K562 (cell line): ENCODE measurements around the gene MPDU1. TPM values are rescaled to one million over a fixed set of nuclear protein-coding genes. Genes with fewer than 3 reads are reported as not detected.

Source experiments
- ATAC-seq: fragments of 200-7000 bp; cut with Tn5 transposase; 3 replicates; pipeline ENCODE4 v1.9.1; 2020; ENCODE audit warnings: moderate library complexity
- BruUV-seq: library from RNA; stranded (reverse); fragments of 400-500 nt; replicated peaks from 2 replicates; lab custom pipeline; 2021; lab: Mats Ljungman, UMichigan
- CTCF ChIA-PET: fragments of 300-600 bp; formaldehyde crosslinking; extraction: SDS; loops from one replicate; lab custom pipeline; 2021; ENCODE audit warnings: low intra/inter-chr PET ratio; lab: Yijun Ruan, JAX
- POLR2A ChIA-PET: fragments of 300-600, 350-650 bp; sonication (Branson Sonifier 250); formaldehyde crosslinking; extraction: SDS; loops from one replicate; lab custom pipeline; 2021; ENCODE audit warnings: antibody characterized with exemption, inconsistent platforms; lab: Yijun Ruan, JAX
- DNase-seq, 4 experiments: peaks; one replicate each; pipeline versions ENCODE4 v3.0.0 to v3.0.0-alpha.2; 2011 to 2018; ENCODE audit warnings: low spot score in 3 of 4, mixed read lengths in 3 of 4; ENCODE audit errors: extremely low read depth in 1 of 4
- FAIRE-seq: peaks from 2 replicates; lab custom pipeline; 2011; peaks lifted over from hg19 to GRCh38; lab: Jason Lieb, UNC
- H2AFZ ChIP-seq: 2 replicates; pipeline ENCODE4 v1.6.0; 2011; ENCODE audit warnings: low read depth, low read length, control low read depth, inconsistent platforms
- H3K27ac ChIP-seq: fragments of 200-600 bp; 3 replicates; pipeline ENCODE4 v1.8.0; 2011; ENCODE audit warnings: low read depth, mild to moderate bottlenecking, control low read depth, inconsistent platforms, low read length, moderate library complexity, mixed read lengths; ENCODE audit errors: extremely low read depth
- H3K27me3 ChIP-seq, 2 experiments: fragments of 300-600 bp in 1 of 2; 2 replicates in 1 of 2; 3 replicates in 1 of 2; pipeline versions ENCODE4 v1.6.0 to v1.8.0; 2011; ENCODE audit warnings: inconsistent platforms in 2 of 2, low read length in 2 of 2, mild to moderate bottlenecking in 1 of 2, mixed read lengths in 1 of 2, moderate library complexity in 1 of 2; ENCODE audit not compliant: control insufficient read depth in 2 of 2, insufficient read depth in 2 of 2
- H3K36me3 ChIP-seq: fragments of 300-600 bp; 3 replicates; pipeline ENCODE4 v1.8.0; 2011; ENCODE audit warnings: mild to moderate bottlenecking, low read length, inconsistent platforms; ENCODE audit not compliant: control insufficient read depth, insufficient read depth
- H3K4me1 ChIP-seq, 2 experiments: fragments of 200-600 bp in 1 of 2; replicated peaks in 1 of 2; 2 replicates in 1 of 2; 3 replicates in 1 of 2; pipeline versions ENCODE4 v1.5.1 to v1.8.0; 2011; ENCODE audit warnings: inconsistent platforms in 2 of 2, low read length in 2 of 2, mild to moderate bottlenecking in 1 of 2, mixed read lengths in 1 of 2, moderate library complexity in 1 of 2; ENCODE audit not compliant: control insufficient read depth in 2 of 2, insufficient read depth in 2 of 2
- H3K4me2 ChIP-seq: 2 replicates; pipeline ENCODE4 v1.6.1; 2011; ENCODE audit warnings: low read length, control low read depth, inconsistent platforms, mixed read lengths; ENCODE audit not compliant: insufficient read depth
- H3K4me3 ChIP-seq: fragments of 200-600 bp; sonication (generic), shearing (Covaris generic); 2 replicates; pipeline ENCODE4 v1.5.1; 2016; ENCODE audit warnings: control low read depth, inconsistent platforms
- H3K79me2 ChIP-seq: fragments of 200-600 bp; 3 replicates; pipeline ENCODE4 v1.8.0; 2011; ENCODE audit warnings: low read length, inconsistent platforms; ENCODE audit not compliant: control insufficient read depth, insufficient read depth
- H3K9ac ChIP-seq, 2 experiments: 2 replicates each; pipeline versions ENCODE4 v1.6.0 to v1.6.1; 2011; ENCODE audit warnings: low read depth in 2 of 2, low read length in 2 of 2, control low read depth in 1 of 2, inconsistent platforms in 1 of 2, mild to moderate bottlenecking in 1 of 2, mixed read lengths in 1 of 2; ENCODE audit not compliant: insufficient read depth in 1 of 2
- H3K9me1 ChIP-seq: one replicate; pipeline ENCODE4 v1.6.0; 2011; ENCODE audit warnings: inconsistent platforms, mild to moderate bottlenecking, low read length, moderate library complexity; ENCODE audit not compliant: control insufficient read depth, insufficient read depth
- H3K9me3 ChIP-seq: replicated peaks from 2 replicates; pipeline ENCODE4 v1.5.1; 2011; ENCODE audit warnings: low read depth, low read length, inconsistent platforms; ENCODE audit not compliant: control insufficient read depth, insufficient read depth
- H4K20me1 ChIP-seq: replicated peaks from 2 replicates; pipeline ENCODE4 v1.6.1; 2011; ENCODE audit warnings: low read length, inconsistent platforms, mixed read lengths; ENCODE audit not compliant: control insufficient read depth, insufficient read depth
- ASH1L ChIP-seq: fragments of 450-650 bp; IDR thresholded peaks from 2 replicates; pipeline ENCODE4 v1.6.1; 2018; ENCODE audit warnings: borderline replicate concordance, mild to moderate bottlenecking, low read depth; ENCODE audit not compliant: partially characterized antibody
- BCOR ChIP-seq: fragments of 450-650 bp; IDR thresholded peaks from 2 replicates; pipeline ENCODE4 v1.6.1; 2016
- BRF1 ChIP-seq: IDR thresholded peaks from 3 replicates; pipeline ENCODE4 v1.6.1; 2011; ENCODE audit warnings: borderline replicate concordance, mild to moderate bottlenecking; ENCODE audit not compliant: insufficient read length; ENCODE audit errors: extremely low read depth
- CTBP1 ChIP-seq: fragments of 450-650 bp; IDR thresholded peaks from 2 replicates; pipeline ENCODE4 v1.6.1; 2016; ENCODE audit warnings: borderline replicate concordance
- E2F3 ChIP-seq: fragments of 250-450 bp; sonication (Bioruptor Pico); IDR thresholded peaks from 2 replicates; pipeline ENCODE4 v1.4.0; 2020; ENCODE audit warnings: mild to moderate bottlenecking
- FUS ChIP-seq: fragments of 200-400 bp; formaldehyde crosslinking; optimal IDR thresholded peaks from 2 replicates; pipeline ENCODE3; 2017; ENCODE audit warnings: low read depth, low read length
- LCOR ChIP-seq: sonication (generic); formaldehyde crosslinking; IDR thresholded peaks from 2 replicates; pipeline ENCODE4 v1.8.0; 2022; ENCODE audit warnings: mild to moderate bottlenecking, missing genetic modification reagents
- NR0B1 ChIP-seq: fragments of 450-650 bp; IDR thresholded peaks from one replicate; pipeline ENCODE4 v1.6.1; 2018; ENCODE audit warnings: mild to moderate bottlenecking, moderate library complexity; ENCODE audit not compliant: partially characterized antibody
- NR2C2 ChIP-seq, 2 experiments: fragments of 200-800 bp in 1 of 2; sonication (Bioruptor generic) in 1 of 2; sonication (generic) in 1 of 2; formaldehyde crosslinking in 1 of 2; IDR thresholded peaks; 2 replicates each; pipeline versions ENCODE4 v1.6.1 to v1.8.0; 2016 to 2022; ENCODE audit warnings: mild to moderate bottlenecking in 1 of 2, missing compliant biosample characterization in 1 of 2, missing genetic modification characterization in 1 of 2, missing genetic modification reagents in 1 of 2
- PML ChIP-seq: IDR thresholded peaks from 2 replicates; pipeline ENCODE4 v1.6.1; 2012; ENCODE audit warnings: low read length, inconsistent platforms
- RAD51 ChIP-seq: fragments of 450-650 bp; IDR thresholded peaks from 2 replicates; pipeline ENCODE4 v1.7.1; 2016; ENCODE audit warnings: low read depth, mild to moderate bottlenecking, borderline replicate concordance
- SIN3B ChIP-seq: fragments of 450-650 bp; IDR thresholded peaks from 2 replicates; pipeline ENCODE4 v1.6.1; 2017; ENCODE audit warnings: low read depth, mild to moderate bottlenecking, moderate library complexity
- TGIF2 ChIP-seq: sonication (generic); formaldehyde crosslinking; IDR thresholded peaks from 2 replicates; pipeline ENCODE4 v1.8.1; 2022; ENCODE audit warnings: mild to moderate bottlenecking, missing genetic modification reagents, moderate library complexity
- YY1 ChIP-seq, 3 experiments: IDR thresholded peaks; 2 replicates each; pipeline ENCODE4 v1.6.1; 2011; ENCODE audit warnings: low read length in 2 of 3, mild to moderate bottlenecking in 2 of 3, moderate library complexity in 2 of 3, borderline replicate concordance in 1 of 3, control low read depth in 1 of 3, low read depth in 1 of 3; ENCODE audit not compliant: insufficient read depth in 3 of 3, insufficient replicate concordance in 2 of 3, control insufficient read depth in 1 of 3, insufficient read length in 1 of 3; ENCODE audit errors: extremely low read depth in 1 of 3
- ZEB2 ChIP-seq: fragments of 450-650 bp; IDR thresholded peaks from 2 replicates; pipeline ENCODE4 v1.6.1; 2016
- ZNF212 ChIP-seq: fragments of 450-650 bp; formaldehyde crosslinking; IDR thresholded peaks from 2 replicates; pipeline ENCODE4 v1.4.0; 2020; ENCODE audit warnings: mild to moderate bottlenecking
- ZNF316 ChIP-seq: fragments of 450-650 bp; IDR thresholded peaks from 2 replicates; pipeline ENCODE4 v1.6.1; 2016
- ZNF395 ChIP-seq: fragments of 200-800 bp; sonication (Bioruptor generic); IDR thresholded peaks from 2 replicates; pipeline ENCODE4 v1.6.1; 2017; ENCODE audit warnings: missing genetic modification characterization, missing compliant biosample characterization
- ZNF561 ChIP-seq: fragments of 450-650 bp; formaldehyde crosslinking; conservative IDR thresholded peaks from 2 replicates; pipeline ENCODE4 v1.4.0; 2020; ENCODE audit warnings: mild to moderate bottlenecking, moderate library complexity
- ZNF75A ChIP-seq: fragments of 450-650 bp; formaldehyde crosslinking; IDR thresholded peaks from 2 replicates; pipeline ENCODE4 v1.4.0; 2020; ENCODE audit warnings: mild to moderate bottlenecking
- WGBS: fragments of 100-300 bp; shearing (Covaris generic); methylation state at CpG from one replicate; pipeline ENCODE4 v1.1.6; 2016; ENCODE audit warnings: low coverage, mixed read lengths; ENCODE audit not compliant: insufficient coverage; ENCODE audit errors: missing lambda C conversion rate; 5-methylcytosine and 5-hydroxymethylcytosine counted together
- in situ Hi-C: fragments of 300-500 bp; cut with MboI; formaldehyde crosslinking; loops from 4 replicates; pipeline ENCODE4 v1.15.0; 2018; ENCODE audit warnings: inconsistent platforms, mixed read lengths
- intact Hi-C: fragments of 100-400 bp; cut with micrococcal nuclease; formaldehyde crosslinking; loops from 2 replicates; pipeline ENCODE4 v1.14.2; 2022
- polyA plus RNA-seq, 8 experiments: library from polyadenylated mRNA; depleted of rRNA in 4 of 8; stranded (reverse) in 5 of 8; unstranded in 3 of 8; fragments of >200 nt; fragmentation: Nextera tagmentation in 2 of 8; fragmentation: Illumina TruSeq in 1 of 8; extraction: Ambion mirVana in 2 of 8; extraction: Trizol in 1 of 8; gene quantifications; 2 replicates each; pipeline versions ENCODE4 v1.2.1 to v1.2.3, GENCODE V29; 2011 to 2014; ENCODE audit warnings: inconsistent platforms in 1 of 8, missing spikeins in 1 of 8
- total RNA-seq, 7 experiments: library from RNA; depleted of rRNA in 6 of 7; stranded (reverse); fragments of >200 nt in 6 of 7; fragmentation: Illumina TruSeq in 2 of 7; extraction: Trizol in 2 of 7; gene quantifications; 2 replicates each; pipeline versions ENCODE4 v1.2.1 to v1.2.3, GENCODE V29; 2011 to 2021; ENCODE audit warnings: low replicate concordance in 1 of 7

Gene MPDU1
- total and polyA plus RNA-seq, 9 of the 15 experiments (the other 6 are each of a cell fraction or from before 2014, with no cell fraction given), result 4.9 to 179 (median 77.1) TPM

GRCh38 chr17:7582396-7583252, 1.0 kb upstream of the MPDU1 start:
- H3K4me2 ChIP-seq, result peak overlapping the region; percentile 94
- H4K20me1 ChIP-seq, result peaks cover 8% of the 10 kb centered on the region; the same call in 1 of the 2 replicates
- no peak for ATAC-seq
- peaks cover 75% of the 10 kb centered on the region for H3K79me2 ChIP-seq
- peaks cover 58 to 72% of the 10 kb centered on the region in 2 experiments for H3K4me1 ChIP-seq
- H3K4me3 ChIP-seq, result peak overlapping the region; percentile 47
- peak overlapping the region; percentile 96 to 98 for H3K9ac ChIP-seq
- H3K9me3 ChIP-seq, result no peaks in the 10 kb centered on the region
- intact Hi-C loops, result loop anchor here (5.0 kb wide), 1 partner anchor 35 kb away; no protein-coding TSS in a partner anchor
- WGBS, result 78% methylated on average over 8 of the region's 36 CpGs
- ChIA-PET CTCF (no interaction called here), POLR2A (interaction anchor here (1.2 to 3.4 kb wide), 3 partner anchors 10 to 104 kb away, joined by 7 to 46 read pairs (median 35); partner anchors contain the start of genes ATP1B2, TP53 and WRAP53)
- no peak for DNase-seq
- peak overlapping the region; percentile 98 for H2AFZ ChIP-seq
- H3K36me3 ChIP-seq, result peaks cover 29% of the 10 kb centered on the region
- no peak for FAIRE-seq
- no peaks in the 10 kb centered on the region for H3K9me1 ChIP-seq
- in situ Hi-C loops, result no loop called here
- peak overlapping the region; percentile 99 for H3K27ac ChIP-seq
- no TSS peak for BruUV-seq
- no peaks in the 10 kb centered on the region for H3K27me3 ChIP-seq
- TF ChIP-seq PML, result no peak
- TF ChIP-seq BRF1, result no peak
- no peak for TF ChIP-seq ZNF395 (CRISPR knock-in tag)
- no peak for TF ChIP-seq E2F3 (CRISPR knock-in tag)
- no peak for TF ChIP-seq FUS
- TF ChIP-seq LCOR, result no peak
- no peak for TF ChIP-seq ASH1L
- TF ChIP-seq SIN3B, result no peak
- no peak for TF ChIP-seq ZNF316
- TF ChIP-seq YY1 (IDR thresholded peaks at IDR 0.05; ENCODE audit: borderline replicate concordance in 1 of 3, control insufficient read depth in 1 of 3, extremely low read depth in 1 of 3, insufficient read depth in 3 of 3, insufficient read length in 1 of 3, insufficient replicate concordance in 2 of 3, low read depth in 1 of 3, low read length in 2 of 3), result no peak
- no peak for TF ChIP-seq BCOR
- no peak for TF ChIP-seq NR0B1
- no peak for TF ChIP-seq ZNF561 (CRISPR knock-in tag)
- TF ChIP-seq NR2C2 (CRISPR knock-in tag; IDR thresholded peaks at IDR 0.05), result no peak
- no peak for TF ChIP-seq NR2C2 (tag; IDR thresholded peaks at IDR 0.05)
- TF ChIP-seq ZNF75A, result no peak
- no peak for TF ChIP-seq ZEB2
- TF ChIP-seq ZNF212 (CRISPR knock-in tag), result no peak
- TF ChIP-seq RAD51, result no peak
- TF ChIP-seq TGIF2, result 0 out of 2 replicates have a peak, but pooled peaks have one; percentile 54
- no peak for TF ChIP-seq CTBP1
